HG02852 (cell line): ENCODE results near the gene DHX35.
"Not testable (repeated sequence)": the region's sequence is repeated elsewhere in the genome, so short reads cannot be mapped to it uniquely, and the experiment has no call there.

Experiments used
- ATAC-seq: cut with Tn5 transposase; IDR thresholded peaks from one replicate; pipeline ENCODE4 v1.9.1; 2021; ENCODE audit warnings: mild to moderate bottlenecking, moderate library complexity; ENCODE audit not compliant: unreplicated experiment

DHX35 gene

DNA sequence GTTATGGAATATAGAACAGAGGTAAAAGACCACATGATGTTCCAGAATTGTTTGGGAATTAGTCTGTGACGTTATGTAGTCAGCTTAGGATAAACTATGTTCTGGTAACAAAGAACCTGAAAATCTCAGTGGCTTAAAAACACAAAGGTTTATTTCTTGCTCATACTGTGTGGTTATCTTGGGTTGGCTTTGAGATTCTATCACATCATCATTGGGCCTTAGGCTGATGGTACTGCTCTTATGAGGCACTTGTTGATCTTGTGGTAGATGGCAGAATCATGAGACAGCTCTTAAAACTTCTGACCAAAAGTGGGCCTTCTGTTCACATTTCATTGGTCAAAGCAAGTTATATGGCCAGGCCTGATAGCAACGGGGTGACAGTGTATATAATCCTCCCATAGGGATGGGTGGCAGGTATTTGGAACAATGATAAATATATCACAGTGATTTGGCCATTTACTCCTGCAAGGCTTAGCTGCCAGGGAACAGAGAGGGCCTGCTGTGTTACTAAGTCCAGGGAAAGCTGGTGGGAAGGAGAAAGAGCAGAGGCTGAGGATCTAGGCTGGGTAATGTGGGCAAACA lies 13.5 kb downstream of the DHX35 start:
- ATAC-seq, result no peak

DNA sequence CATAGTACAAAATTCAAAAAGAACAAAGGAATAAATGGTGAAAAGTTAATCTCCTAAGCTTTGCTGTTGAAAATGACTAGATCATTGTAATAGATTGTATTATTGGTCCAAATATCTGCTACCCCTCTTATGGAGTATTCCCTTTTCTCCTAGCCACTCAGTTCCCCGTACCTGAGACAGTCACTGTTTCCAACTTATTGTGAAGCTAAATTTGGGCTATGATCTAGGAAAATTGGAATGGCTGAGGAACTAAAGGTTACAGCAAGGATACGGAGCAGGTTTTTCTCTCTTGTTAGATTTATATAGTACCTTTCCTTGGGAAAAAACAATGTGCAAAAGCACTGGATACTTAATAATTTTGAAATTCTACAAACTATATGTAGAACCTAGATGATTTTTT lies 17.3 kb downstream of the DHX35 start:
- no peak for ATAC-seq

DNA sequence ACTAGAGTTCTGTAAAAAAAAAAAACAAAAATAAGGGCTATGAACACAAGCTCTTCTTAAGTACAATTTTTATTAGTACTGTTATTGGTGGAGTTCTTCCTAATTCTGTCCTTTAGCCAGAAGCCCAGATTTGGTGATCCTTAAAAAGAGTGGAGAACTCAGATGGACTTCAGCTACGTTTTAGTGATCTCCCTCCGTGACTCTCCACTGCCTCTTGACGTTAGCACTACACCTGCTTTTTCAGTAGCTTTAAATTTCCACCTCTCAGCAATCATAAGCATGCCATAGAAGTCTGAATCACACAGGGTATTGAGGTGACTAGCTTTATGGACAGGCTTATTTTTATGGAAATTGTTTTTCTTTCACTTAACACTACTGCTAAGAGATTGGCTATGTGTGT lies 17.7 kb downstream of the DHX35 start:
- no peak for ATAC-seq

GRCh38 chr20:38982291-38982690 lies 20.1 kb downstream of the DHX35 start:
- ATAC-seq, result no peak

GRCh38 chr20:38985060-38985459 lies 22.9 kb downstream of the DHX35 start:
- ATAC-seq, result no peak

GRCh38 chr20:38985603-38986170 lies 23.5 kb downstream of the DHX35 start:
- ATAC-seq, result no peak

- ATAC-seq, result no peak
These were observed 24.5 kb downstream of the DHX35 start for GRCh38 chr20:38986663-38987062.

- ATAC-seq, result peak; percentile 64
These were observed 25.6 kb downstream of the DHX35 start for GRCh38 chr20:38987777-38988176.

- ATAC-seq, result no peak
These were observed 28.6 kb downstream of the DHX35 start for GRCh38 chr20:38990728-38991127.

- ATAC-seq, result no peak
These were observed 29.9 kb downstream of the DHX35 start for GRCh38 chr20:38991814-38992704.

DNA sequence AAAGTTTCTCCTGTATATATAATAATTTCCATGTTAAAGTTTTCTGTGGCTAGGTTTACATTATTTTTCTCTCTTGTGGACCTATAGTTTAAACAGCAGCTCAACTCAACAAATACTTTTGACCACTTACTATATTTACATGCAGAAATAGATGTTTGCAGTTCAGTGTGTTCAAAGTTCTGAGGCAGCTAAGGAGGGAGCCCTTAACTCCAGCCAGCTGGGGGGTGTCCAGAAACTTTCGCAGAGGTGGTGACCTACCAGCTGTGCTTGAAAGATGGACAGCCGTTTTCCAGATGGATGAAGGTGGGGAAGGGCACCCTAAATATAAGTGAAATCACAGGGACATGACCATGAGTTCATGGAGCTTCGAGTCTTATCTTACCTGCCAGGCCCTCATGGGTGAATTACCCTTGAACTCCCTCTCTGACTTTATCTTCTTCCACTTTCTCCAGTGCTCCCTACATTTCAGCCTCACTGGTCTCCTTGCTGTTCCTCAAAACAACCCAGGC lies 33.4 kb downstream of the DHX35 start:
- ATAC-seq, result no peak

GRCh38 chr20:38996866-38997265 lies 34.7 kb downstream of the DHX35 start:
- not testable (repeated sequence) for ATAC-seq

- ATAC-seq, result peak; percentile 88
These were observed 35.5 kb downstream of the DHX35 start for GRCh38 chr20:38997622-38998021.

DNA sequence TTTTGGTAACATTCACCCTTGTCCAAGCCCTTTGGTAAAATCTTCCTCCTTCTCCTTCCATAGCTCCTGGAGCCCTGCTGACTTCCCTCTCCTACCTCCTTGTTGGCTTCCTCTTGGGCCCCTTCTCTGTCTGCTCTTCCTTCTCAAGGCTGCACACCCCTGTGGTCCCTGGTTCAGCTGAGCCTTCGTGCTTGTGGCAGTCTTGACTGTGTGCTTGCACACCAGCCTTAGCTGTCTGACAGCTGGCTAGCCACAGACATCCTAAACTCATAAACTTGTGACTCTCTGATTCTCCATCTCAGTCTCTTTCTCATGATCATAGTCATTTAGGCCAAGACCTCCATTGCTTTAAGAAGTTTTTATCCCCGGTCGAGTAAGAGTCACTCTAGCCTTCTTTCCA lies 37.1 kb downstream of the DHX35 start:
- no peak for ATAC-seq

DNA sequence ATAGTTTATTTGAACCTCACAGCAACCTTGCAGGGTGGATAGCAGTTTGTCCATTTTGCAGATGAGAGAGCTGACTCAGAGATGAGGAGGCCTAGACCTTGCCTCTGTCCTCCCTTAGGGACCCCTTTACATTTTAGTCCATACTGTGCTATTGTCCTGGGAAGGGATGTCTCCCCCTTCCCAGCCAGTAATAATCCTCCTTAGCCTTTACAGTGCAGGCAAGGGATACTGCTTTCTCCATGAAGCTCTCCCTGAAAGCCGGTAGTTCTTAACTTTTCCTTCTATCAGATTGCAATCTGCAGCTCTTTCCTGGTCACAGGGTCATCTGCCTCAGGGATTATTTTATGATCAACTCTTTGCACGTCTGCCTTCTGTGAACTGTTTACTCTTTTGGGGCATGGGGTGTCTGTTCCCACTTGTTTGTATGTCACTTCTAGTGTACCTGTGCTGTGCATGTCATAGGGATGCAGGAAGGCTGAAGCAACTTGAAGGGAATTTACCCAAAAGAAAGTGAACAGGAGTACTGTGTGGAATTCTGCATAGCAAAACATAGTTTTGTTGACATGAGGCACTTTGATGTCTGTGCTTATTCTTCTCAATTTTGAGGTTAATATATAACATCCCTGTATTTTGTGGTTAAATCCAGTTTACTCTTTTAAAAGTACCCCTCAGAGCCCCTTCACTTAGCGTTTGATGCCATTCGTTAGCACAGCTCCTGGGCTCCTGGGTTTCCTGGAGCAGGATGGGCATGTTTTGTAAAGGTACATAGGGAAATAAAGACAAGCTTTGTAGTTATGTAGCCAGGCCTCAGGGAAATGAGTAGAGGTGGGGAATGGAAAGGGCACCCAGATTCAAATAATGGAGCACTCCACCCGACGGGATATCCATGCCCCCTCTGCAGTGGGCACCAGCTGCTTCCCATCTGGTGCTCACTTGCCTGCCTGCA lies 38.1 kb downstream of the DHX35 start:
- ATAC-seq, result no peak

DNA sequence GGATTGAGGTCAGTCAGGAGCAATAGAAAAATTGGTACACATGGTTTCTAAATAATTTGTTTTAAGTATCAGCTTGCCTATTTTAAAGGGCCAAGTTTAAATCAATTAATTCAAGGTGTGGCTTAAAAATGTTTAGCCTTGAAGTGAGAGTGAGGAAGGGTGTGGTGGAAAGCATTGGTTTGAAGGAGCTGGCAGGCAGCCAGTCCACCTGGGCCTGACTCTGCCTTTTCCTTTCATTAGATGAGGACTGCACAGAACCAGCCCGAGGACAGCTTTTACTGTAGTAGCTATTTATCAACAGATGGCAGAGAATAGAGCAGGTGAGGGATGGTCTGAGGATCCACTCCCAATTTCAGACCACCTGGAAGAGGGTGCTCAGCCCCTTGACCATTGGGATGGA lies 42.4 kb downstream of the DHX35 start:
- ATAC-seq, result no peak

GRCh38 chr20:39009348-39009747 lies 47.2 kb downstream of the DHX35 start:
- no peak for ATAC-seq

GRCh38 chr20:39010496-39010895 lies 48.4 kb downstream of the DHX35 start:
- ATAC-seq, result no peak

DNA sequence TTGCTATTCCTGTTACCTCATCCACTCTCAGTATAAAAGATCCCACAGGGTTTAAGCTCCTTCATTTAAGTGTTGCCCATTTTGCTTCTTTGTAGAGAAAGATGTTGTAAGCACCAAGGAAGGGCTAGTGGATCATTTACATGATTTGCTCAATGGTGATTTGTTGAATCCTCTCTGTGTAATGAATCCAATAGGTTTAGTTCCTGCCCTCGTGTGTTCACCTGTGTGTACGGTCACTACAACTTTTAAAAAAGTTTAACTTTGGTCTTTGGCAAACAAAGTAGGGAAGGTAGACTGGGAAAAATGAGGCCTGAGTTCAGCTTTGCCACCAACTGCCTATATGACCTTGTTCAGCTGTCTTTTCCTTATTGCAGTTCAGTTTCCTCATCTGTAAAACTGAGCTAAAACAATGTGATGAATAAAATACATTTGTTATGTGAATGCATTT lies 51.5 kb downstream of the DHX35 start:
- ATAC-seq, result no peak

- no peak for ATAC-seq
These were observed 53.9 kb downstream of the DHX35 start for GRCh38 chr20:39016041-39016440.

DNA sequence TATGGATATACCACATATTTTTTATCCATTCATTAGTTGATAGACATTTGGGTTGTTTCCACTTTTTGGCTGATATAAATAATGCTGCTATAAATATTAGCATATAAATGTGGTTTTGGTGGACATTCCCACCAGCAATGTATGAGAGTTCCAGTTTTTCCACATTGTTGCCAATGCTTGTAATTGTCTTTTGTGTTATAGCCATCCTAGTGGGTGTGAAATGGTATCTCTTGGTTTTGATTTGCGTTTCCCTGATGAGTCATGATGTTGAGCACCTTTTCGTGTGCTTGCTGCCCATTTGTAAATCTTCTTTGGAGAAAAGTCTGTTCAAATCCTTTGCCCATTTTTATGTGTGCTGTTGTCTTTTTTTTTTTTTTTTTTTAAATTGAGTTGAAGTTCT lies 54.4 kb downstream of the DHX35 start:
- ATAC-seq, result no peak
